ENCODE measurements around the gene UPF2.

Gene UPF2

GRCh38 chr10:11919271-11919670 is 123.3 kb downstream of the UPF2 start:
- no peak overlapping the region for H3K4me3 ChIP-seq (ENCODE audit: low read depth, low read length)
- TF ChIP-seq CTCF (IDR thresholded peaks at IDR 0.05; ENCODE audit: borderline replicate concordance, insufficient read depth, low read depth, low read length) = no peak

- no peak for TF ChIP-seq CTCF (IDR thresholded peaks at IDR 0.05; ENCODE audit: borderline replicate concordance, insufficient read depth, low read depth, low read length)
- no peak overlapping the region for H3K4me3 ChIP-seq (ENCODE audit: low read depth, low read length)
Observed at GRCh38 chr10:11918384-11918783, 124.2 kb downstream of the UPF2 start.

GRCh38 chr10:11913079-11913641 is 129.4 kb downstream of the UPF2 start:
- no peak overlapping the region for H3K4me3 ChIP-seq (ENCODE audit: low read depth, low read length)
- TF ChIP-seq CTCF (IDR thresholded peaks at IDR 0.05; ENCODE audit: borderline replicate concordance, insufficient read depth, low read depth, low read length) = no peak

GRCh38 chr10:11910102-11910501 is 132.5 kb downstream of the UPF2 start:
- TF ChIP-seq CTCF (IDR thresholded peaks at IDR 0.05; ENCODE audit: borderline replicate concordance, insufficient read depth, low read depth, low read length) = no peak
- no peak overlapping the region for H3K4me3 ChIP-seq (ENCODE audit: low read depth, low read length)

- TF ChIP-seq CTCF (IDR thresholded peaks at IDR 0.05; ENCODE audit: borderline replicate concordance, insufficient read depth, low read depth, low read length) = no peak
Observed at GRCh38 chr10:11909618-11910017, 133.0 kb downstream of the UPF2 start.

GRCh38 chr10:11908991-11909390 is 133.6 kb downstream of the UPF2 start:
- H3K4me3 ChIP-seq (ENCODE audit: low read depth, low read length) = no peak overlapping the region
- no peak for TF ChIP-seq CTCF (IDR thresholded peaks at IDR 0.05; ENCODE audit: borderline replicate concordance, insufficient read depth, low read depth, low read length)

More at GRCh38 chr10:11909618-11910017, 133.0 kb downstream of the UPF2 start:
- no peak overlapping the region for H3K4me3 ChIP-seq (ENCODE audit: low read depth, low read length)

DNA sequence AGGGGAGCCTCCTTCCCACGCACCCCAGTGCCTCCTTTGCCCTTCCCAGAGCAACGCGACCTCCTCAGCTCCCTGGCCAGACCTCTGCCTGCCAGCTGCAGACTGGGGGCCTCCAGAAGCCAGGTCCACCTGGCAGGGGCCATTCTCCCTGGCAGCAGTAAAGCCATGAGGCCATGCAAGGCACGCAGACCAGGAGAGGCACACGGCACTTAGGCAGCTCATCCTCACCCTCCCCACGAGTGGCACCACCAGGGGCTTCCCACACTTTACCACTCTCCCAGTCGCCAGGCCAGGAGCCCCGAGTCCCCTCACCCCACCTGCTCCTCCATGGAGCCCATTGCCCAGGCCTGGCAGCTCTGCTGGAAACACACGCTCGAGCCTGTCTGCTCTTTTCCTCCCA is 134.1 kb downstream of the UPF2 start:
- no peak overlapping the region for H3K4me3 ChIP-seq (ENCODE audit: low read depth, low read length)
- TF ChIP-seq CTCF (IDR thresholded peaks at IDR 0.05; ENCODE audit: borderline replicate concordance, insufficient read depth, low read depth, low read length) = no peak
